Measurements from ENCODE around the gene LAMA4. TPM values are rescaled to one million over a fixed set of nuclear protein-coding genes. Genes with fewer than 3 reads are reported as not detected.
"Not testable (repeated sequence)": the region's sequence is repeated elsewhere in the genome, so short reads cannot be mapped to it uniquely, and the experiment has no call there.

Gene LAMA4
- total RNA-seq, 1 donor from 2014 or later, result 44.8 TPM

- TF ChIP-seq CTCF (conservative IDR thresholded peaks at IDR 0.05), result no peak
- peaks cover 20% of the 10 kb centered on the region for H3K36me3 Mint-ChIP-seq
- no peak overlapping the region for H3K27ac Mint-ChIP-seq
- H3K4me1 Mint-ChIP-seq (ENCODE audit: unreplicated experiment), result peaks cover 6% of the 10 kb centered on the region
- H3K9me3 Mint-ChIP-seq, result peaks cover 10% of the 10 kb centered on the region
- DNase-seq (ENCODE audit: extremely low spot score, unreplicated experiment), result no peak
- H3K4me3 Mint-ChIP-seq, result no peak overlapping the region
- no peaks in the 10 kb centered on the region for H3K27me3 Mint-ChIP-seq
Observed at GRCh38 chr6:112106562-112106961, 147.8 kb downstream of the LAMA4 start.

- H3K4me3 Mint-ChIP-seq; H3K4me1 Mint-ChIP-seq (ENCODE audit: unreplicated experiment); H3K27me3 Mint-ChIP-seq; DNase-seq (ENCODE audit: extremely low spot score, unreplicated experiment); H3K27ac Mint-ChIP-seq: not testable (repeated sequence)
- Mint-ChIP-seq H3K36me3 (peaks cover 25% of the 10 kb centered on the region), H3K9me3 (peaks cover 10% of the 10 kb centered on the region)
Observed at GRCh38 chr6:112106026-112106425, 148.3 kb downstream of the LAMA4 start.

GRCh38 chr6:112100561-112100960 is 153.8 kb downstream of the LAMA4 start:
- no peaks in the 10 kb centered on the region for H3K27me3 Mint-ChIP-seq
- no peak for DNase-seq (ENCODE audit: extremely low spot score, unreplicated experiment)
- H3K4me1 Mint-ChIP-seq (ENCODE audit: unreplicated experiment), result no peaks in the 10 kb centered on the region
- TF ChIP-seq CTCF (conservative IDR thresholded peaks at IDR 0.05), result no peak
- H3K9me3 Mint-ChIP-seq, result peaks cover 10% of the 10 kb centered on the region
- no peak overlapping the region for H3K27ac Mint-ChIP-seq
- peaks cover 35% of the 10 kb centered on the region for H3K36me3 Mint-ChIP-seq
- no peak overlapping the region for H3K4me3 Mint-ChIP-seq

- no peak for DNase-seq (ENCODE audit: extremely low spot score, unreplicated experiment)
- no peak overlapping the region for H3K27ac Mint-ChIP-seq
- H3K36me3 Mint-ChIP-seq, result peaks cover 20% of the 10 kb centered on the region
- no peak overlapping the region for H3K4me3 Mint-ChIP-seq
- H3K4me1 Mint-ChIP-seq (ENCODE audit: unreplicated experiment), result no peaks in the 10 kb centered on the region
- no peaks in the 10 kb centered on the region for H3K9me3 Mint-ChIP-seq
- no peaks in the 10 kb centered on the region for H3K27me3 Mint-ChIP-seq
- no peak for TF ChIP-seq CTCF (conservative IDR thresholded peaks at IDR 0.05)
Observed at GRCh38 chr6:112096901-112097300, 157.5 kb downstream of the LAMA4 start.

- H3K36me3 Mint-ChIP-seq, result peaks cover 6% of the 10 kb centered on the region
- no peak overlapping the region for H3K4me3 Mint-ChIP-seq
- DNase-seq (ENCODE audit: extremely low spot score, unreplicated experiment), result no peak
- no peak for TF ChIP-seq CTCF (conservative IDR thresholded peaks at IDR 0.05)
- no peaks in the 10 kb centered on the region for H3K9me3 Mint-ChIP-seq
- H3K4me1 Mint-ChIP-seq (ENCODE audit: unreplicated experiment), result peaks cover 8% of the 10 kb centered on the region
- H3K27ac Mint-ChIP-seq, result no peak overlapping the region
- H3K27me3 Mint-ChIP-seq, result no peaks in the 10 kb centered on the region
Observed at GRCh38 chr6:112087916-112088315, 166.5 kb downstream of the LAMA4 start.

- H3K27me3 Mint-ChIP-seq, result no peaks in the 10 kb centered on the region
- H3K36me3 Mint-ChIP-seq, result peaks cover 6% of the 10 kb centered on the region
- peak; percentile 89 for DNase-seq (ENCODE audit: extremely low spot score, unreplicated experiment)
- H3K4me3 Mint-ChIP-seq, result no peak within 1 kb of the TSS
- H3K27ac Mint-ChIP-seq, result no peak within 1 kb of the TSS
- no peaks in the 10 kb centered on the region for H3K9me3 Mint-ChIP-seq
- H3K4me1 Mint-ChIP-seq (ENCODE audit: unreplicated experiment), result peaks cover 8% of the 10 kb centered on the region
- TF ChIP-seq CTCF (conservative IDR thresholded peaks at IDR 0.05), result no peak
Observed at GRCh38 chr6:112087136-112087911, 167.0 kb downstream of the LAMA4 start, which contains the start of the genes FAM229B and TUBE1. TSS of gene FAM229B (plus strand) at chr6:112087591. CDS start at chr6:112099284, 11,693 bp downstream. TSS of gene TUBE1 (minus strand) at chr6:112087482. CDS start at chr6:112087434, 48 bp downstream.
